ENCODE results near the gene TENT4A.

TENT4A gene

DNA sequence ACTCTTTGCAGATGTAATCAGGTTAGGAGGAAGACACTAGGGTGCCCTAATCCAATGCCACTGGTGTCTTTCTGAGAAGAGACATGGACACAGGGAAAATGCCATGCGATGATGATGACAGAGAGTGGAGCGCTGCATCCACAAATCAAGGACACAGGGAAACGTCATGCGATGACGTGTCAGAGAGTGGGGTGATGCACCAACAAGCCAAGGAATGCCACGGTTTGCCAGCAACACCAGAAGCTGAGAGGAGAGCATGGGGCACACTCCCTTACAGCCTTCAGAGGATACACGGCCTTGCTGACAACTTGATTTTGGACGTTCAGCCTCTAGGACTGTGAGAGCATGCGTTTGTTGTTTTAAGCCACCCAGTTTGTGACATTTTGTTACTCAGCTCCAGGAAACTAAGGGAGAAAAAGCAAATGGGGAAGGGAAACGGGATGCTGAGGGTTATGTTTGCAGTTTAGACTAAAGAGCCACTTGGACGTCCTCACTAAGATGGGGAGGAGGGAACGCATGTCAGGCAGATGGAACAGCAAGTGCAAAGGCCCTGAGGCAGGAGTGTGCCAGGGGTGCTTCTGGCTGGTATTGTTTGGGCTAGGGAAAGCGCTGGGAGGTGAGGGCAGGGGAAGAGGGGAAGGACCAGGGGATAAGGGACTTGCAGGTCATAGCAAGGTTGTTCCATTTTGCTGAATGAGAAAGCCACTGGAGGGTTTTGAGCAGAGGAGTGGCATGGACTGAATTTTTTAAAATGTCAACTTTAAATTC, 2.5 kb upstream of the TENT4A start:
- no peak for DNase-seq (ENCODE audit: low read depth, low spot score)
- Histone ChIP-seq H3K36me3 (ENCODE audit: insufficient read depth, low read length) (no peaks in the 10 kb centered on the region), H3K9me3 (ENCODE audit: low read depth, low read length) (no peaks in the 10 kb centered on the region), H3K27ac (no peak overlapping the region), H3K4me3 (no peak overlapping the region), H3K9ac (ENCODE audit: insufficient read length) (no peak overlapping the region)
- no peak for TF ChIP-seq FOXP2 (optimal IDR thresholded peaks at IDR 0.05; ENCODE audit: control extremely low read depth, extremely low read length, insufficient read depth)
- no peak for TF ChIP-seq EZH2 (IDR thresholded peaks at IDR 0.05)
- TF ChIP-seq POLR2AphosphoS5 (IDR thresholded peaks at IDR 0.05; ENCODE audit: borderline replicate concordance, low read depth, low read length), result no peak

DNA sequence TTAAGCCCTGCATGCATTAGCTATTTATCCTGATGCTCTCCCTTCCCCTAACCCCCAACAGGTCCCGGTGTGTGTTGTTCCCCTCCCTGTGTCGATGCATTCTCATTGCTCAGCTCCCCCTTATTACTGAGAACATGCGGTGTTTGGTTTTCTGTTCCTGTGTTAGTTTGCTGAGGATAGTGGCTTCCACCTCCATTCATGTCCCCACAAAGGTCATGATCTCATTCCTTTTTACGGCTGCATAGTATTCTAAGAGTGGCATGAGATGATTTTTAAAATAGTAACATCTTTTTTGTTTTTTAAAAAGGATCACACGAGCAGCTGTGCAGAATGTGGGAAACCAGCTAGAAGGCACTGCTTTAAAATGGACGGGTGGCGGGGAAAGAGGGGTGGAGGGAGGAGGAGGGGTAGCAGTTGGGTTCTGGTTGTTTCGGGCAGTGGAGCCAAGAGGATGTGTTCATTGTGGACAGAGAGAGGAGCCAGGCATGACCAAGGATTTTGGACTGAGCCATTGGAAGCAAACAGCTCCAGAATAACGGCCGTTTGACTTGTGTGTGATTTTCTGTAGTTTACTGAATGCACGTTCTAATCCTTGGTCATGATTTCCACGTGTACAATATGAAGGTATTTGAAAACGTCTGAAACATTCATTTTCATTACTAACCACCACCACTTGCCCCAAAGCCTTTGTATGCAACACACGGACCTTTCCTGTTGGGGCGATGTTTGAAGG, 1.7 kb upstream of the TENT4A start:
- DNase-seq (ENCODE audit: low read depth, low spot score), result no peak
- peak overlapping the region; percentile 93; the same call in 1 of the 2 replicates for H3K27ac ChIP-seq

DNA sequence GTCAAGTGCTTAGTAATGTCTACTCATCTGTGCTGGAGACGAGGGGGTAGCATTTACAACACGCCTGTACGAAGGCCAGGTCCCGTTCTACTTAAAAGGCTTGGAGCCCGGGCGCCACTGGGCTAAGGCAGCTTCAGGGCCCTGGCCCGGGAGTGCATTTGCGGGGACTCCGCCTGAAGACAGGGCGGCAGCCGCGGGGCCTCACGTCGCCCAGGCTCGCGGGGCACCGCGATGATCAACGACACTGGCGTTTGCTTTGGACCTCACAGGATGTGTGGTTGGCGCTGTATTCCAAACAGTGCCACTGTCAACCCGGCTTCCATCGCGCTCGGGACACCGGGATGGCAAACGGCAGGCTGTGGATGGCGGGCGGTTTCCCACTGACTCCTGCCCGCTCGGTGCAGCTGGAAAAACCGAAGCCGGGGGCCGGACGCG, 1.1 kb upstream of the TENT4A start:
- TF ChIP-seq EZH2 (IDR thresholded peaks at IDR 0.05) (no peak), POLR2AphosphoS5 (IDR thresholded peaks at IDR 0.05; ENCODE audit: borderline replicate concordance, low read depth, low read length) (0 out of 2 replicates have a peak, but pooled peaks have one; percentile 12)
- peak overlapping the region; percentile 97 for H3K4me3 ChIP-seq
- no peaks in the 10 kb centered on the region for H3K36me3 ChIP-seq (ENCODE audit: insufficient read depth, low read length)
- H3K27ac ChIP-seq, result peak overlapping the region; percentile 93
- no peak for DNase-seq (ENCODE audit: low read depth, low spot score)
- peak overlapping the region; percentile 94 for H3K9ac ChIP-seq (ENCODE audit: insufficient read length)
- H3K9me3 ChIP-seq (ENCODE audit: low read depth, low read length), result no peaks in the 10 kb centered on the region

More for the DNA sequence above, 1.7 kb upstream of the TENT4A start:
- Histone ChIP-seq H3K9ac (ENCODE audit: insufficient read length) (peak overlapping the region; percentile 94), H3K36me3 (ENCODE audit: insufficient read depth, low read length) (no peaks in the 10 kb centered on the region), H3K4me3 (peak overlapping the region; percentile 97), H3K9me3 (ENCODE audit: low read depth, low read length) (no peaks in the 10 kb centered on the region)
- TF ChIP-seq EZH2 (IDR thresholded peaks at IDR 0.05), result no peak
- no peak for TF ChIP-seq FOXP2 (optimal IDR thresholded peaks at IDR 0.05; ENCODE audit: control extremely low read depth, extremely low read length, insufficient read depth)
- no peak for TF ChIP-seq POLR2AphosphoS5 (IDR thresholded peaks at IDR 0.05; ENCODE audit: borderline replicate concordance, low read depth, low read length)

DNA sequence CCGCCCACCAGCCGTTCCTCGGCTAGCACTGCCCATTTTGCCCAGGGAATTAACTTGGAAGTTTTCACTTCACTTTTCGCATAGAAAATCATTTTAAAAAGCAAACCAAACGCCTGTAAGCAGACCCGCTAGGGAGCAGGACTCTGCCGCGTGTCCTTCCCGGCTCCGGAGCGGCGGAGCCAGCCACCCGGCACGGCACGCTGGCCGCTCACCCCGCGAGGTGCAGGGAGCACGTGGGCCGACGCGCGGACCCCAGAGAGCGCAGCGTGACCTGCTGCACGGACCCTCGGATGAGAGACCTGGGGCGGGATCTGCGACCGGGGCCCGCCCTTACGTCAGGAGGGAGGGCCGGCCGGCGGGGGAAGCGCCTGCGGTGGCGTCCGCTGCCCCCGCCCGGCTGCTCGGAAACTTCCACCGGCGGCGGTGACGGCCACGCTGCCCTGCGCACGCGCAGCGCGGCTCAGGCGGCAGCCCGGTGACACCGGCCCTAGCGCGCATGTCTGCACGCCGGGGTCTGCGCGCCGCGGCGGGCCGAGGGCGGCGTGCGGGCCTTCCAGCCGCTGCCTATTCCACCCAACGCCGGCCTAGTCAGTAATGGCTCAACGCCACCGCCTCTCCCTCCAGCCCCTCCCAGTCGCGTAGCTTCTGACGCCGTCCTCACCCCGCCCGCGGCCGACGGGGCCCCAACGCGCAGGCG, 507 bp upstream of the TENT4A start:
- Histone ChIP-seq H3K36me3 (ENCODE audit: insufficient read depth, low read length) (no peaks in the 10 kb centered on the region), H3K27ac (peak overlapping the region; percentile 93), H3K9me3 (ENCODE audit: low read depth, low read length) (no peaks in the 10 kb centered on the region), H3K4me3 (peak overlapping the region; percentile 97), H3K9ac (ENCODE audit: insufficient read length) (peak overlapping the region; percentile 94)
- peak; percentile 56 for DNase-seq (ENCODE audit: low read depth, low spot score)
- TF ChIP-seq FOXP2 (optimal IDR thresholded peaks at IDR 0.05; ENCODE audit: control extremely low read depth, extremely low read length, insufficient read depth) (peak; percentile 13), EZH2 (IDR thresholded peaks at IDR 0.05) (no peak), POLR2AphosphoS5 (IDR thresholded peaks at IDR 0.05; ENCODE audit: borderline replicate concordance, low read depth, low read length) (peak; percentile 80)

DNA sequence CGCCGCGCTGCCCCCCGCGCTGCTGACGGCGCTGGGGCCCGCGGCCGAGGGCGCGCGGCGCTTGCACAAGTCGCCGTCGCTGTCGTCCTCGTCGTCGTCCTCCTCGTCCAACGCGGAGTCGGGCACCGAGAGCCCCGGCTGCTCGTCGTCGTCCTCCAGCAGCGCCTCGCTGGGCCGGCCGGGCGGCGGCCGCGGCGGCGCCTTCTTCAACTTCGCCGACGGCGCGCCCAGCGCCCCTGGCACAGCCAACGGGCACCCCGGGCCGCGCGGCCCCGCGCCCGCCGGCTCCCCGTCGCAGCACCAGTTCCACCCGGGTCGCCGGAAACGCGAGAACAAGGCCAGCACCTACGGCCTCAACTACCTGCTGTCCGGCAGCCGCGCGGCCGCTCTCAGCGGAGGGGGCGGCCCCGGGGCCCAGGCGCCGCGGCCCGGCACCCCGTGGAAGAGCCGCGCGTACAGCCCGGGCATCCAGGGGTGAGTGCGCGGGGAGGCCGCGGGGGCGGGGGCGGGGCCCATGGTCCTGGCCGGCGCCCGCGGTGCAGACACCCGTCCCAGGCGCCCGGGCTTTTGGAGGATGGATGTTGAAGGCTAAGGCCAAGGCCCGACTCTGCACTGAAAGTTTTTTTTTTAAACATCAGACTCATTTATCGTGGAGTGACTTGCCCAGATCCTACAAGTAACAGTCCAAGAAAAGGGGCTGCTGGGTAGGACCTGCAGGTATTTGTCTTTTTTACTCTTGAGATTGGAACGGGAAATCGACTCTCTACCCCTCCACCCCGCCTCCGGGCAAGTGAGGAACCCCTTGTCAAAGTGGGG, 1.2 kb downstream of the TENT4A start:
- Histone ChIP-seq H3K36me3 (ENCODE audit: insufficient read depth, low read length) (no peaks in the 10 kb centered on the region; the same call in 1 of the 2 replicates), H3K9me3 (ENCODE audit: low read depth, low read length) (no peaks in the 10 kb centered on the region), H3K27ac (no peak overlapping the region), H3K9ac (ENCODE audit: insufficient read length) (peak overlapping the region; percentile 77), H3K4me3 (peak overlapping the region; percentile 85)
- no peak for TF ChIP-seq POLR2AphosphoS5 (IDR thresholded peaks at IDR 0.05; ENCODE audit: borderline replicate concordance, low read depth, low read length)
- TF ChIP-seq FOXP2 (optimal IDR thresholded peaks at IDR 0.05; ENCODE audit: control extremely low read depth, extremely low read length, insufficient read depth), result no peak
- TF ChIP-seq EZH2 (IDR thresholded peaks at IDR 0.05), result no peak
- no peak for DNase-seq (ENCODE audit: low read depth, low spot score)

DNA sequence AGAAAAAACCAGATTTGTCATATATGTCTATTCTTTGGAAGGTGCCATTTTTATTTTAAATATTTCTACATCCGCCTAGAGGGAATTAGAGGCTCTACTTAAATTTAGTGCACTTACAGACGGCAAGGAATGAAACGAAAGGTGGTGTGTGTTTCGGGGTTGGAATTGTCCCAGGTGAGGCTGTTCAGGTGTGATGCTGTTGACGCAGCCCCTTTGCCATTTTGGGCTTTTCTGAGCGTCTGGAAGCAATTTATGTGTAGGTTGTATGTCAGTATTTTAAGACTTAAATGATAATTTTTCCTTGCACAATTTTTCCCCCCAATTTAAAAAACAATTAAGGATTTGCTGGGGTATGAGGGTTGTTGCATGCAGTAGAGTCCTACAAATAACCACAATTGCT, 2.0 kb downstream of the TENT4A start:
- H3K27ac ChIP-seq, result no peak overlapping the region
- peak overlapping the region; percentile 85 for H3K4me3 ChIP-seq

DNA sequence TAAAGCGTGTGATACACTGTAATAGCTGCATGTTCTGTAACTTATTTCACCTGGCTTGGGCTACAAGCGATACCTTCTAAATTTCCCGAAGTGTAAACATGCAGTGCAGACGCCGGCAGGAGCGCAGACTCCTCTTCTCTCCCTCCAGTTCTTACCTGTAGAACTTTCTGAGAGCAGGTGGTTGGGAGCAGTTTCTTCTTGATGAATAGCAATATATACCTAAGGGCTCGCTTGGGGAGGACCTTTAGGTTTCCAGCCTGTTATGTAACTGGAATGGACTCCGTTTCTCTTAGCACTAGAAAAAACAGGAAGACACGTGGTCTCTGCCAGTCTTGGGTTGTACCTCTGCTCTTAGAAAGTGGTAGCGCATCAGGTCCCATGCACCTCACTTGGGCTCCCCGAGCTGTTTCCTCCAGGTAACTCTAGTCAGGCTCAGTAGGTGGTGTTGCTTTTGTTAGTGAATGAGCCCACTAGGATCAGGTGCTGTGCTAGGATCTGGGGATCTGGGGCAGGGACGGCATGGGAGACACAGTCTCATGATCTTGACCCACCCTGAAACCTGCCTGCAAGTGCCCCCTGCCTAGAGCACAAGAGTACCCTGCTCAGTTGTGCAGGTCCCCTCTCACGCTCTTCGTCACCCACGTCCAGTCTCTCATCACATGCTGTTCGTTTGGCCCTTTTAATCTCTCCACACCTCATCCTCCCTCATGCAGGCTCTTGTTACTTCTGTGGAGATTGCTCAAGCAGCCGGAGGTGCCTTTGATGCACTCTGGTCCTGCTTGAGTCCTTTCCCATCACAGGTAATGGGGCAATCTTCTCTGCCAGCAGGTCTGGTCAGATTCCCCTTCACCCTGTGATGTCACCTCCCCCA, 2.8 kb downstream of the TENT4A start:
- Histone ChIP-seq H3K9me3 (ENCODE audit: low read depth, low read length) (no peaks in the 10 kb centered on the region), H3K36me3 (ENCODE audit: insufficient read depth, low read length) (peaks cover 4% of the 10 kb centered on the region; the same call in 1 of the 2 replicates), H3K27ac (no peak overlapping the region), H3K9ac (ENCODE audit: insufficient read length) (peak overlapping the region; percentile 77), H3K4me3 (peak overlapping the region; percentile 85)
- no peak for TF ChIP-seq EZH2 (IDR thresholded peaks at IDR 0.05)
- TF ChIP-seq FOXP2 (optimal IDR thresholded peaks at IDR 0.05; ENCODE audit: control extremely low read depth, extremely low read length, insufficient read depth), result no peak
- TF ChIP-seq POLR2AphosphoS5 (IDR thresholded peaks at IDR 0.05; ENCODE audit: borderline replicate concordance, low read depth, low read length), result no peak
- DNase-seq (ENCODE audit: low read depth, low spot score), result no peak

More for the DNA sequence above, 2.0 kb downstream of the TENT4A start:
- no peak for DNase-seq (ENCODE audit: low read depth, low spot score)
- Histone ChIP-seq H3K9me3 (ENCODE audit: low read depth, low read length) (no peaks in the 10 kb centered on the region), H3K9ac (ENCODE audit: insufficient read length) (peak overlapping the region; percentile 77), H3K36me3 (ENCODE audit: insufficient read depth, low read length) (peaks cover 4% of the 10 kb centered on the region; the same call in 1 of the 2 replicates)
- TF ChIP-seq POLR2AphosphoS5 (IDR thresholded peaks at IDR 0.05; ENCODE audit: borderline replicate concordance, low read depth, low read length) (no peak), EZH2 (IDR thresholded peaks at IDR 0.05) (no peak), FOXP2 (optimal IDR thresholded peaks at IDR 0.05; ENCODE audit: control extremely low read depth, extremely low read length, insufficient read depth) (no peak)

All from SK-N-MC (cell line).